Measurements from ENCODE around the gene ZNF267.
A peak's percentile ranks its signal among the peaks of the same experiment; 100 is the strongest.
"Not testable (repeated sequence)": the region's sequence is repeated elsewhere in the genome, so short reads cannot be mapped to it uniquely, and the experiment has no call there.

ZNF267 gene

GRCh38 chr16:31877876-31878642, 4.5 kb downstream of the ZNF267 start:
- H3K27me3 ChIP-seq (ENCODE audit: control insufficient read depth in 2 of 2, insufficient read depth in 2 of 2, low read length in 2 of 2), result no peaks in the 10 kb centered on the region
- peaks cover 32 to 40% of the 10 kb centered on the region in 2 donors for H3K4me1 ChIP-seq (ENCODE audit: control insufficient read depth in 2 of 2, insufficient read depth in 2 of 2, low read length in 2 of 2)
- peak overlapping the region in 1 of 2 donors; percentile 14 for H3K9ac ChIP-seq (ENCODE audit: low read depth in 1 of 2, low read length in 2 of 2)
- no peaks in the 10 kb centered on the region for H3K9me3 ChIP-seq (ENCODE audit: control insufficient read depth in 2 of 2, low read length in 2 of 2)
- peaks cover 3 to 14% of the 10 kb centered on the region in 2 donors for H3K36me3 ChIP-seq (ENCODE audit: control insufficient read depth in 2 of 2, insufficient read depth in 2 of 2, low read length in 2 of 2)
- peak overlapping the region; percentile 43 to 53 for H3K27ac ChIP-seq (ENCODE audit: low read depth in 2 of 2, low read length in 2 of 2)
- peak overlapping the region in 1 of 2 donors; percentile 50 for H3K4me3 ChIP-seq (ENCODE audit: low read length in 2 of 2)

GRCh38 chr16:31879937-31880321, 6.3 kb downstream of the ZNF267 start:
- H3K4me3 ChIP-seq (ENCODE audit: low read length in 2 of 2), result no peak overlapping the region
- peaks cover 6 to 15% of the 10 kb centered on the region in 2 donors for H3K36me3 ChIP-seq (ENCODE audit: control insufficient read depth in 2 of 2, insufficient read depth in 2 of 2, low read length in 2 of 2)
- H3K27ac ChIP-seq (ENCODE audit: low read depth in 2 of 2, low read length in 2 of 2), result peak overlapping the region in 1 of 2 donors; percentile 23
- no peaks in the 10 kb centered on the region for H3K27me3 ChIP-seq (ENCODE audit: control insufficient read depth in 2 of 2, insufficient read depth in 2 of 2, low read length in 2 of 2)
- H3K9me3 ChIP-seq (ENCODE audit: control insufficient read depth in 2 of 2, low read length in 2 of 2), result no peaks in the 10 kb centered on the region
- H3K4me1 ChIP-seq (ENCODE audit: control insufficient read depth in 2 of 2, insufficient read depth in 2 of 2, low read length in 2 of 2), result peaks cover 25 to 36% of the 10 kb centered on the region in 2 donors
- no peak overlapping the region for H3K9ac ChIP-seq (ENCODE audit: low read depth in 1 of 2, low read length in 2 of 2)

GRCh38 chr16:31880322-31880979, 6.8 kb downstream of the ZNF267 start:
- no peaks in the 10 kb centered on the region for H3K9me3 ChIP-seq (ENCODE audit: control insufficient read depth in 2 of 2, low read length in 2 of 2)
- H3K4me3 ChIP-seq (ENCODE audit: low read length in 2 of 2), result no peak overlapping the region
- peak overlapping the region; percentile 23 to 50 for H3K27ac ChIP-seq (ENCODE audit: low read depth in 2 of 2, low read length in 2 of 2)
- H3K36me3 ChIP-seq (ENCODE audit: control insufficient read depth in 2 of 2, insufficient read depth in 2 of 2, low read length in 2 of 2), result peaks cover 11 to 20% of the 10 kb centered on the region in 2 donors
- H3K27me3 ChIP-seq (ENCODE audit: control insufficient read depth in 2 of 2, insufficient read depth in 2 of 2, low read length in 2 of 2), result no peaks in the 10 kb centered on the region
- H3K9ac ChIP-seq (ENCODE audit: low read depth in 1 of 2, low read length in 2 of 2), result no peak overlapping the region
- peaks cover 20 to 31% of the 10 kb centered on the region in 2 donors for H3K4me1 ChIP-seq (ENCODE audit: control insufficient read depth in 2 of 2, insufficient read depth in 2 of 2, low read length in 2 of 2)

- H3K9me3 ChIP-seq (ENCODE audit: control insufficient read depth in 2 of 2, low read length in 2 of 2), result peaks cover 7 to 9% of the 10 kb centered on the region in 2 donors
- peaks cover 36 to 37% of the 10 kb centered on the region in 2 donors for H3K36me3 ChIP-seq (ENCODE audit: control insufficient read depth in 2 of 2, insufficient read depth in 2 of 2, low read length in 2 of 2)
- H3K27ac ChIP-seq (ENCODE audit: low read depth in 2 of 2, low read length in 2 of 2), result no peak overlapping the region
- no peaks in the 10 kb centered on the region for H3K4me1 ChIP-seq (ENCODE audit: control insufficient read depth in 2 of 2, insufficient read depth in 2 of 2, low read length in 2 of 2)
- H3K4me3 ChIP-seq (ENCODE audit: low read length in 2 of 2), result no peak overlapping the region
- H3K9ac ChIP-seq (ENCODE audit: low read depth in 1 of 2, low read length in 2 of 2), result no peak overlapping the region
- no peaks in the 10 kb centered on the region for H3K27me3 ChIP-seq (ENCODE audit: control insufficient read depth in 2 of 2, insufficient read depth in 2 of 2, low read length in 2 of 2)
Measured at GRCh38 chr16:31886227-31886626, 12.6 kb downstream of the ZNF267 start.

- Histone ChIP-seq H3K36me3 (ENCODE audit: control insufficient read depth in 2 of 2, insufficient read depth in 2 of 2, low read length in 2 of 2) (peaks cover 50 to 51% of the 10 kb centered on the region in 2 donors), H3K9me3 (ENCODE audit: control insufficient read depth in 2 of 2, low read length in 2 of 2) (peaks cover 7 to 10% of the 10 kb centered on the region in 2 donors), H3K9ac (ENCODE audit: low read depth in 1 of 2, low read length in 2 of 2) (no peak overlapping the region), H3K4me1 (ENCODE audit: control insufficient read depth in 2 of 2, insufficient read depth in 2 of 2, low read length in 2 of 2) (no peaks in the 10 kb centered on the region), H3K27ac (ENCODE audit: low read depth in 2 of 2, low read length in 2 of 2) (no peak overlapping the region), H3K27me3 (ENCODE audit: control insufficient read depth in 2 of 2, insufficient read depth in 2 of 2, low read length in 2 of 2) (no peaks in the 10 kb centered on the region), H3K4me3 (ENCODE audit: low read length in 2 of 2) (no peak overlapping the region)
Measured at GRCh38 chr16:31888735-31889134, 15.1 kb downstream of the ZNF267 start.

- not testable (repeated sequence) for H3K4me3 ChIP-seq (ENCODE audit: low read length in 2 of 2); H3K27ac ChIP-seq (ENCODE audit: low read depth in 2 of 2, low read length in 2 of 2); H3K4me1 ChIP-seq (ENCODE audit: control insufficient read depth in 2 of 2, insufficient read depth in 2 of 2, low read length in 2 of 2); H3K9ac ChIP-seq (ENCODE audit: low read depth in 1 of 2, low read length in 2 of 2); H3K27me3 ChIP-seq (ENCODE audit: control insufficient read depth in 2 of 2, insufficient read depth in 2 of 2, low read length in 2 of 2)
- Histone ChIP-seq H3K36me3 (ENCODE audit: control insufficient read depth in 2 of 2, insufficient read depth in 2 of 2, low read length in 2 of 2) (peaks cover 62% of the 10 kb centered on the region in 2 donors), H3K9me3 (ENCODE audit: control insufficient read depth in 2 of 2, low read length in 2 of 2) (peaks cover 13 to 21% of the 10 kb centered on the region in 2 donors)
Measured at GRCh38 chr16:31892111-31892510, 18.5 kb downstream of the ZNF267 start.

- Histone ChIP-seq H3K4me3 (ENCODE audit: low read length in 2 of 2) (no peak overlapping the region), H3K9me3 (ENCODE audit: control insufficient read depth in 2 of 2, low read length in 2 of 2) (peaks cover 13 to 27% of the 10 kb centered on the region in 2 donors), H3K36me3 (ENCODE audit: control insufficient read depth in 2 of 2, insufficient read depth in 2 of 2, low read length in 2 of 2) (peaks cover 58 to 62% of the 10 kb centered on the region in 2 donors), H3K27ac (ENCODE audit: low read depth in 2 of 2, low read length in 2 of 2) (no peak overlapping the region), H3K27me3 (ENCODE audit: control insufficient read depth in 2 of 2, insufficient read depth in 2 of 2, low read length in 2 of 2) (no peaks in the 10 kb centered on the region), H3K4me1 (ENCODE audit: control insufficient read depth in 2 of 2, insufficient read depth in 2 of 2, low read length in 2 of 2) (no peaks in the 10 kb centered on the region), H3K9ac (ENCODE audit: low read depth in 1 of 2, low read length in 2 of 2) (no peak overlapping the region)
Measured at GRCh38 chr16:31893824-31894223, 20.2 kb downstream of the ZNF267 start.

GRCh38 chr16:31897283-31897682, 23.7 kb downstream of the ZNF267 start:
- H3K4me3 ChIP-seq (ENCODE audit: low read length in 2 of 2), result no peak overlapping the region
- H3K9ac ChIP-seq (ENCODE audit: low read depth in 1 of 2, low read length in 2 of 2), result no peak overlapping the region
- H3K4me1 ChIP-seq (ENCODE audit: control insufficient read depth in 2 of 2, insufficient read depth in 2 of 2, low read length in 2 of 2), result no peaks in the 10 kb centered on the region
- H3K9me3 ChIP-seq (ENCODE audit: control insufficient read depth in 2 of 2, low read length in 2 of 2), result peaks cover 6 to 16% of the 10 kb centered on the region in 2 donors
- H3K27ac ChIP-seq (ENCODE audit: low read depth in 2 of 2, low read length in 2 of 2), result no peak overlapping the region
- peaks cover 44% of the 10 kb centered on the region in 2 donors for H3K36me3 ChIP-seq (ENCODE audit: control insufficient read depth in 2 of 2, insufficient read depth in 2 of 2, low read length in 2 of 2)
- no peaks in the 10 kb centered on the region for H3K27me3 ChIP-seq (ENCODE audit: control insufficient read depth in 2 of 2, insufficient read depth in 2 of 2, low read length in 2 of 2)

- H3K4me1 ChIP-seq (ENCODE audit: control insufficient read depth in 2 of 2, insufficient read depth in 2 of 2, low read length in 2 of 2), result no peaks in the 10 kb centered on the region
- H3K9ac ChIP-seq (ENCODE audit: low read depth in 1 of 2, low read length in 2 of 2), result no peak overlapping the region
- H3K36me3 ChIP-seq (ENCODE audit: control insufficient read depth in 2 of 2, insufficient read depth in 2 of 2, low read length in 2 of 2), result peaks cover 26 to 28% of the 10 kb centered on the region in 2 donors
- H3K9me3 ChIP-seq (ENCODE audit: control insufficient read depth in 2 of 2, low read length in 2 of 2), result peaks cover 6 to 16% of the 10 kb centered on the region in 2 donors
- H3K4me3 ChIP-seq (ENCODE audit: low read length in 2 of 2), result no peak overlapping the region
- no peak overlapping the region for H3K27ac ChIP-seq (ENCODE audit: low read depth in 2 of 2, low read length in 2 of 2)
- no peaks in the 10 kb centered on the region for H3K27me3 ChIP-seq (ENCODE audit: control insufficient read depth in 2 of 2, insufficient read depth in 2 of 2, low read length in 2 of 2)
Measured at GRCh38 chr16:31899505-31899904, 25.9 kb downstream of the ZNF267 start.

- H3K9me3 ChIP-seq (ENCODE audit: control insufficient read depth in 2 of 2, low read length in 2 of 2), result peaks cover 9 to 12% of the 10 kb centered on the region in 2 donors
Measured at GRCh38 chr16:31904571-31904970, 31.0 kb downstream of the ZNF267 start.

More at GRCh38 chr16:31904571-31904970, 31.0 kb downstream of the ZNF267 start:
- H3K27ac ChIP-seq (ENCODE audit: low read depth in 2 of 2, low read length in 2 of 2); H3K4me3 ChIP-seq (ENCODE audit: low read length in 2 of 2); H3K27me3 ChIP-seq (ENCODE audit: control insufficient read depth in 2 of 2, insufficient read depth in 2 of 2, low read length in 2 of 2); H3K9ac ChIP-seq (ENCODE audit: low read depth in 1 of 2, low read length in 2 of 2); H3K4me1 ChIP-seq (ENCODE audit: control insufficient read depth in 2 of 2, insufficient read depth in 2 of 2, low read length in 2 of 2): not testable (repeated sequence)
- H3K36me3 ChIP-seq (ENCODE audit: control insufficient read depth in 2 of 2, insufficient read depth in 2 of 2, low read length in 2 of 2), result peaks cover 4 to 13% of the 10 kb centered on the region in 2 donors
